ENCODE data around the gene LSM2. TPM values are rescaled to one million over a fixed set of nuclear protein-coding genes. Genes with fewer than 3 reads are reported as not detected.

The LSM2 gene
- total and polyA plus RNA-seq, 9 of the 15 experiments (the other 6 are each of a cell fraction or from before 2014, with no cell fraction given) = 154 to 407 (median 223) TPM

DNA sequence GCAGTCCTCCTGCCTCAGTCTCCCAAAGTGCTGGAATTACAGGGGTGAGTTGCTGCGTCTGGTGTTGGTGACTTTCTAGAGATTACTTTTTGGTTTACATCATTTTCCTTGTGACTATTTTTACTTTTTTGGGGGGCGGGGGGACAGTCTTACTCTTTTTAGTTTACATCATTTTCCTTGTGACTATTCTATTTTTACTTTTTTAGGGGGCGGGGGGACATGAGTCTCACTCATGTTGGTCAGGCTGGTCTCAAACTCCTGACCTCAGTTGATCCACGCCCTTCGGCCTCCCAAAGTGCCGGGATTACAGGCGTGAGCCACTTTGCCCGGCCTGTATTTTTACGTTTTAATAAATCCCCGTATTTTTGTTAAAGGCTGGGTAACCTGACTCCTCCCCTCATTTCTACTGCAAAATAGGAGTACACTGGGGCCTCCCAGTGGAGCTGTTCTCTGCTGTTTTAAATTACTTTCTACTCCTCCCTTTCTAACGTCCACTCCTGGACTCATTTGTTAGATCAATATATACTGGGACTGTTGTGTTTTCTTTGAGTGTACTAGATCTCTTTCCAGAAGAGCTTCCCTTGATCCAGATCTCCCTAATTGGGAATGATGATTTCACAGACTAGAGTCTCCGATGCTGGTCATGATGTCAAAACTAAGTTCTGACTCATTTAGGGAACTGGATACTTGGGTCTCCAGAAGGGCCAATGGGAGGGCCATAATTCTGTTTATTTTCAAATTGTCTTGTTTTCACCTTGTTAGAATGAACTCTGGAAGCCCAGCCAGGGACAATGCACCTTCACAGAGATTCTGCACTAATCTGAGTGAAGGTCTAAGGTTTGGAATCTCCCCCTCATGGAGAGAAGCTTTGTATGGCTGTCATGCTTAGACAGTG is 30.0 kb upstream of the LSM2 start (continued):
- 0 out of 2 replicates have a peak, but pooled peaks have one; percentile 5 for TF ChIP-seq PHB2 (IDR thresholded peaks at IDR 0.05; ENCODE audit: low read depth)
- no peak for TF ChIP-seq DPF2 (IDR thresholded peaks at IDR 0.05)
- TF ChIP-seq PHF8 (IDR thresholded peaks at IDR 0.05; ENCODE audit: borderline replicate concordance, low read length) = 0 out of 2 replicates have a peak, but pooled peaks have one; percentile 7
- TF ChIP-seq, protein P1, sequence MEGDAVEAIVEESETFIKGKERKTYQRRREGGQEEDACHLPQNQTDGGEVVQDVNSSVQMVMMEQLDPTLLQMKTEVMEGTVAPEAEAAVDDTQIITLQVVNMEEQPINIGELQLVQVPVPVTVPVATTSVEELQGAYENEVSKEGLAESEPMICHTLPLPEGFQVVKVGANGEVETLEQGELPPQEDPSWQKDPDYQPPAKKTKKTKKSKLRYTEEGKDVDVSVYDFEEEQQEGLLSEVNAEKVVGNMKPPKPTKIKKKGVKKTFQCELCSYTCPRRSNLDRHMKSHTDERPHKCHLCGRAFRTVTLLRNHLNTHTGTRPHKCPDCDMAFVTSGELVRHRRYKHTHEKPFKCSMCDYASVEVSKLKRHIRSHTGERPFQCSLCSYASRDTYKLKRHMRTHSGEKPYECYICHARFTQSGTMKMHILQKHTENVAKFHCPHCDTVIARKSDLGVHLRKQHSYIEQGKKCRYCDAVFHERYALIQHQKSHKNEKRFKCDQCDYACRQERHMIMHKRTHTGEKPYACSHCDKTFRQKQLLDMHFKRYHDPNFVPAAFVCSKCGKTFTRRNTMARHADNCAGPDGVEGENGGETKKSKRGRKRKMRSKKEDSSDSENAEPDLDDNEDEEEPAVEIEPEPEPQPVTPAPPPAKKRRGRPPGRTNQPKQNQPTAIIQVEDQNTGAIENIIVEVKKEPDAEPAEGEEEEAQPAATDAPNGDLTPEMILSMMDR (IDR thresholded peaks at IDR 0.05 in 2 of 3, conservative IDR thresholded peaks at IDR 0.05 in 1 of 3; ENCODE audit: insufficient read depth in 2 of 3, low read depth in 1 of 3, low read length in 3 of 3) = peak; percentile 0 to 40 (median 27); a peak in 3 of 6 replicates
- TF ChIP-seq ELF2 (CRISPR knock-in tag; IDR thresholded peaks at IDR 0.05) = 0 out of 2 replicates have a peak, but pooled peaks have one; percentile 42
- no peak for TF ChIP-seq HOMEZ (CRISPR knock-in tag; IDR thresholded peaks at IDR 0.05)
- 0 out of 2 replicates have a peak, but pooled peaks have one; percentile 8 for TF ChIP-seq CREB3 (tag; conservative IDR thresholded peaks at IDR 0.05; ENCODE audit: low read depth)
- no peak for TF ChIP-seq ESRRA (IDR thresholded peaks at IDR 0.05; ENCODE audit: borderline replicate concordance, low read depth)
- peak; percentile 54 for TF ChIP-seq ZBTB40 (IDR thresholded peaks at IDR 0.05)
- no peak for TF ChIP-seq ZBTB40 (CRISPR knock-in tag; IDR thresholded peaks at IDR 0.05)
- TF ChIP-seq XRCC5 (IDR thresholded peaks at IDR 0.05; ENCODE audit: low read depth, low read length) = 0 out of 2 replicates have a peak, but pooled peaks have one; percentile 13
- no peak for TF ChIP-seq RBFOX2 (IDR thresholded peaks at IDR 0.05; ENCODE audit: low read depth, low read length)
